Endothelial cell of umbilical vein (primary cell): Measurements from ENCODE around the gene PAIP2.

Experiments used
- POLR2AphosphoS5 ChIP-seq: IDR thresholded peaks from 2 replicates; pipeline ENCODE4 v1.6.1; 2012; ENCODE audit warnings: low read depth, mild to moderate bottlenecking, control low read depth, low read length, moderate library complexity; ENCODE audit not compliant: insufficient read depth
- TF ChIP-seq, protein P1 (sequence below), 2 donors: IDR thresholded peaks; 1 replicate in 1 of 2; 2 replicates in 1 of 2; pipeline ENCODE4 v1.5.1; 2011; ENCODE audit warnings: low read length in 2 of 2, mild to moderate bottlenecking in 2 of 2, moderate library complexity in 2 of 2, control low read depth in 1 of 2, inconsistent platforms in 1 of 2, low read depth in 1 of 2; ENCODE audit not compliant: insufficient read depth in 1 of 2; ENCODE audit errors: extremely low read depth in 1 of 2
- TF ChIP-seq, protein P2 (sequence below): IDR thresholded peaks from 2 replicates; pipeline ENCODE4 v1.6.1; 2011; ENCODE audit not compliant: insufficient read depth, insufficient read length

DNA sequence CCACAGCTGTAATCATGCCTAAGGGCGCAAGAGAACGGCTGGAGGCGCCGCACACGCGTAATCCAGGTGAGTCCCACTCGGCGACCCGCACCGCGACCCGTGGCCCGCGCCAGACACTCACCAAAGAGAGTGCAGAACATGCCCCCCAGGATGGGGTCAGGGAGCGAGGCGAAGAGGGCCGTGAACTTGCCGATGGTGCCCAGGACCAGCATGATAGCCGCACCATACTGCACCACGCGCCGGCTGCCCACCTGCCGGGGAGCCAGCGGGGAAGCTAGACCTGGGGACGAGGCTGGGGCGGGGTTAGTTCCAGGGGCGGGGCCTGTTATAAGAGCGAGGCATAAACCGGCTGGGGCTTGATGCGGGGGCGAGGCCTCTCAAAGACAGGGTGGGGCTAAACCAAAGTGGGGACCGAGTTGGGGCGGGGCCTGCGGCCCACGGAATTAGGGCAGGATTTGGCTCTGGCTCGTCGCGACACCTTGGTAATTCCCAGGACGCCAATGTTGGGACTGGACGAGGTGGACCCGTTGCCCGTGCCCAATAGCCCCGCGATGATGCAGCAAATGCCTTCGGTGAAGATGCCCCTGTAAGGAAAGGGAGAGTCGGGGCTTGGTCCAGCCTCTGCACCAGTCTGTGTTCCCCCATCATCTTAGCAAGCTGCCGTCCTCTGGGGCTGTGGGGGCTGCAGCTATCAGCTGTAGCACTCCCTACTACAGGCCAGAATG is 36.6 kb downstream of the PAIP2 start:
- TF ChIP-seq, protein P1, sequence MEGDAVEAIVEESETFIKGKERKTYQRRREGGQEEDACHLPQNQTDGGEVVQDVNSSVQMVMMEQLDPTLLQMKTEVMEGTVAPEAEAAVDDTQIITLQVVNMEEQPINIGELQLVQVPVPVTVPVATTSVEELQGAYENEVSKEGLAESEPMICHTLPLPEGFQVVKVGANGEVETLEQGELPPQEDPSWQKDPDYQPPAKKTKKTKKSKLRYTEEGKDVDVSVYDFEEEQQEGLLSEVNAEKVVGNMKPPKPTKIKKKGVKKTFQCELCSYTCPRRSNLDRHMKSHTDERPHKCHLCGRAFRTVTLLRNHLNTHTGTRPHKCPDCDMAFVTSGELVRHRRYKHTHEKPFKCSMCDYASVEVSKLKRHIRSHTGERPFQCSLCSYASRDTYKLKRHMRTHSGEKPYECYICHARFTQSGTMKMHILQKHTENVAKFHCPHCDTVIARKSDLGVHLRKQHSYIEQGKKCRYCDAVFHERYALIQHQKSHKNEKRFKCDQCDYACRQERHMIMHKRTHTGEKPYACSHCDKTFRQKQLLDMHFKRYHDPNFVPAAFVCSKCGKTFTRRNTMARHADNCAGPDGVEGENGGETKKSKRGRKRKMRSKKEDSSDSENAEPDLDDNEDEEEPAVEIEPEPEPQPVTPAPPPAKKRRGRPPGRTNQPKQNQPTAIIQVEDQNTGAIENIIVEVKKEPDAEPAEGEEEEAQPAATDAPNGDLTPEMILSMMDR (IDR thresholded peaks at IDR 0.05; ENCODE audit: extremely low read depth in 1 of 2, insufficient read depth in 1 of 2, low read depth in 1 of 2, low read length in 2 of 2), result no peak
- TF ChIP-seq, protein P2, sequence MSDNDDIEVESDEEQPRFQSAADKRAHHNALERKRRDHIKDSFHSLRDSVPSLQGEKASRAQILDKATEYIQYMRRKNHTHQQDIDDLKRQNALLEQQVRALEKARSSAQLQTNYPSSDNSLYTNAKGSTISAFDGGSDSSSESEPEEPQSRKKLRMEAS, result no peak
- no peak for TF ChIP-seq POLR2AphosphoS5
